Fibroblast of lung (primary cell): ENCODE results near the gene ANKRD40. TPM values are rescaled to one million over a fixed set of nuclear protein-coding genes. Genes with fewer than 3 reads are reported as not detected.

Experiments
- DNase-seq, 2 donors: peaks; one replicate each; pipeline versions ENCODE4 v3.0.0 to v3.0.0-alpha.2; 2010; ENCODE audit warnings: low read depth in 2 of 2
- H2AFZ ChIP-seq: 2 replicates; pipeline ENCODE4 v1.5.1; 2012; ENCODE audit warnings: low read length, control low read depth, inconsistent platforms
- H3K27ac ChIP-seq: 2 replicates; pipeline ENCODE4 v1.5.1; 2011; ENCODE audit warnings: low read length, control low read depth; ENCODE audit not compliant: insufficient read depth
- H3K27me3 ChIP-seq: 2 replicates; pipeline ENCODE4 v1.5.1; 2011; ENCODE audit warnings: mild to moderate bottlenecking, low read length; ENCODE audit not compliant: control insufficient read depth, insufficient read depth
- H3K36me3 ChIP-seq: 2 replicates; pipeline ENCODE4 v1.5.1; 2011; ENCODE audit warnings: low read length; ENCODE audit not compliant: control insufficient read depth, insufficient read depth
- H3K4me1 ChIP-seq: 2 replicates; pipeline ENCODE4 v1.5.1; 2011; ENCODE audit warnings: low read length; ENCODE audit not compliant: control insufficient read depth, insufficient read depth; ENCODE audit errors: extremely low read depth
- H3K4me2 ChIP-seq: 2 replicates; pipeline ENCODE4 v1.5.1; 2011; ENCODE audit warnings: low read length, control low read depth; ENCODE audit not compliant: insufficient read depth; ENCODE audit errors: extremely low read depth
- H3K4me3 ChIP-seq, 4 experiments: fragments of 200-600 bp in 1 of 4; sonication (generic) in 1 of 4; replicated peaks in 1 of 4; 2 replicates each; pipeline ENCODE4 v1.5.1; 2011 to 2016; ENCODE audit warnings: low read length in 4 of 4, low read depth in 3 of 4, mild to moderate bottlenecking in 3 of 4, control low read depth in 2 of 4, inconsistent platforms in 1 of 4, mixed read lengths in 1 of 4; ENCODE audit not compliant: insufficient read depth in 1 of 4; ENCODE audit errors: control extremely low read depth in 1 of 4
- H3K79me2 ChIP-seq: 2 replicates; pipeline ENCODE4 v1.5.1; 2012; ENCODE audit warnings: mild to moderate bottlenecking, low read length, inconsistent platforms; ENCODE audit not compliant: control insufficient read depth, insufficient read depth
- H3K9ac ChIP-seq: 2 replicates; pipeline ENCODE4 v1.5.1; 2011; ENCODE audit warnings: mild to moderate bottlenecking, low read length, control low read depth; ENCODE audit not compliant: insufficient read depth
- H3K9me3 ChIP-seq: 2 replicates; pipeline ENCODE4 v1.5.1; 2012; ENCODE audit warnings: low read depth, low read length; ENCODE audit not compliant: control insufficient read depth, insufficient read depth
- H4K20me1 ChIP-seq: 2 replicates; pipeline ENCODE4 v1.5.1; 2011; ENCODE audit warnings: low read length; ENCODE audit not compliant: control insufficient read depth, insufficient read depth; ENCODE audit errors: extremely low read depth
- EZH2 ChIP-seq: IDR thresholded peaks from 2 replicates; pipeline ENCODE4 v1.5.1; 2012; ENCODE audit warnings: low read length, control low read depth, mild to moderate bottlenecking; ENCODE audit errors: missing control alignments
- polyA plus RNA-seq, 2 donors: library from polyadenylated mRNA; depleted of rRNA in 1 of 2; stranded (reverse) in 1 of 2; unstranded in 1 of 2; fragments of >200 nt; gene quantifications; 2 replicates each; pipeline ENCODE4 v1.2.1, GENCODE V29; 2011 to 2012; ENCODE audit warnings: missing spikeins in 1 of 2
- total RNA-seq: library from RNA; depleted of rRNA; stranded (reverse); fragments of >200 nt; gene quantifications from 2 replicates; pipeline ENCODE4 v1.2.1, GENCODE V29; 2014
- TF ChIP-seq, protein P1 (sequence below), 2 donors: IDR thresholded peaks in 1 of 2; conservative IDR thresholded peaks in 1 of 2; 1 replicate in 1 of 2; 2 replicates in 1 of 2; pipeline ENCODE4 v1.5.1; 2011 to 2012; ENCODE audit warnings: low read length in 2 of 2, control low read depth in 1 of 2, inconsistent platforms in 1 of 2, low read depth in 1 of 2, mild to moderate bottlenecking in 1 of 2

The ANKRD40 gene
- total and polyA plus RNA-seq, 2 donors (not counting 1 experiment from before 2014, with no cell fraction given) = 34.5 to 59.9 TPM

DNA sequence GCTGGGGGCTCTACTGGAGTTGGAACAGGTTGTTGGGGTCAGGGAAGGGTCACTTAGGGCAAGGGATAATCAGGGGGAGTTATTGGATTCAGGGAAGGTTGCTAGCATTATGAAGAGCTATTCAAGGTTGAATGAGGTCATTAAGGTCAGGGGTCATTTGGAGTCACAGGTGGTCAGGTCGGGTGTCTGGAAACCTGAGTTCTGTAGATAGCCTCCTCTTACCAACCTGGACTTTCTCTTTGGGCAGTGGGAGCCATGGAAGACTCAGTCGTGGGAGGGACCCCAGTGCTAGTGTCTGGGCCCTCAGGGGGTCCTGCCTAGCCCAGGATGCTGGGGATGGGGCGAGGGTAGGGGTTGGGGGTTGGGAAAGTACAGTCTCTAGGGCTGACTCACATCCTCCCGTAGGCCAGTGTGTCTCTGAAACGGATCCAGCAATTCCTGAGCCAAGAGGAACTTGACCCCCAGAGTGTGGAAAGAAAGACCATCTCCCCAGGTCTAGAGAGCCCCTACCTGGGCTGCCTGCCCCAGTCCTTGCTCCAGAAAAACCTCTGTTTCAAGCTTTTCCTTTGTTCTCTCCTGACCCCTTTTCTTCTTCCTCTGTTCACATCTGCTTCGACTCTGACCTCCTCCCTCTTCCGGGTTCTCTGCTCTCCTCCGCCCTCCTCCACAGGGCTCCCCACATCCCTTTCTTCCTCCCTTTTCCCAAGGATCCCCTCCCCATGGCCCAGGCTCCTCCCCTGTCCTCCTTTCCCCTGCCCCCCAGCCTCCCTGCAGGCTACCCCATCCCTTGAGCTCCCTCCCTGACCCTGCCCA is 39.5 kb downstream of the ANKRD40 start:
- Histone ChIP-seq H3K4me2 (no peak overlapping the region), H3K36me3 (no peaks in the 10 kb centered on the region), H3K27me3 (no peaks in the 10 kb centered on the region), H3K79me2 (no peaks in the 10 kb centered on the region), H3K9ac (no peak overlapping the region), H3K9me3 (no peaks in the 10 kb centered on the region), H2AFZ (no peak overlapping the region), H3K27ac (no peak overlapping the region), H3K4me3 (no peak overlapping the region), H4K20me1 (no peaks in the 10 kb centered on the region), H3K4me1 (peaks cover 13% of the 10 kb centered on the region)
- TF ChIP-seq, protein P1, sequence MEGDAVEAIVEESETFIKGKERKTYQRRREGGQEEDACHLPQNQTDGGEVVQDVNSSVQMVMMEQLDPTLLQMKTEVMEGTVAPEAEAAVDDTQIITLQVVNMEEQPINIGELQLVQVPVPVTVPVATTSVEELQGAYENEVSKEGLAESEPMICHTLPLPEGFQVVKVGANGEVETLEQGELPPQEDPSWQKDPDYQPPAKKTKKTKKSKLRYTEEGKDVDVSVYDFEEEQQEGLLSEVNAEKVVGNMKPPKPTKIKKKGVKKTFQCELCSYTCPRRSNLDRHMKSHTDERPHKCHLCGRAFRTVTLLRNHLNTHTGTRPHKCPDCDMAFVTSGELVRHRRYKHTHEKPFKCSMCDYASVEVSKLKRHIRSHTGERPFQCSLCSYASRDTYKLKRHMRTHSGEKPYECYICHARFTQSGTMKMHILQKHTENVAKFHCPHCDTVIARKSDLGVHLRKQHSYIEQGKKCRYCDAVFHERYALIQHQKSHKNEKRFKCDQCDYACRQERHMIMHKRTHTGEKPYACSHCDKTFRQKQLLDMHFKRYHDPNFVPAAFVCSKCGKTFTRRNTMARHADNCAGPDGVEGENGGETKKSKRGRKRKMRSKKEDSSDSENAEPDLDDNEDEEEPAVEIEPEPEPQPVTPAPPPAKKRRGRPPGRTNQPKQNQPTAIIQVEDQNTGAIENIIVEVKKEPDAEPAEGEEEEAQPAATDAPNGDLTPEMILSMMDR (conservative IDR thresholded peaks at IDR 0.05 in 1 of 2, IDR thresholded peaks at IDR 0.05 in 1 of 2; ENCODE audit: low read depth in 1 of 2, low read length in 2 of 2) = no peak
- no peak for TF ChIP-seq EZH2
- peak; percentile 36 to 57 for DNase-seq

DNA sequence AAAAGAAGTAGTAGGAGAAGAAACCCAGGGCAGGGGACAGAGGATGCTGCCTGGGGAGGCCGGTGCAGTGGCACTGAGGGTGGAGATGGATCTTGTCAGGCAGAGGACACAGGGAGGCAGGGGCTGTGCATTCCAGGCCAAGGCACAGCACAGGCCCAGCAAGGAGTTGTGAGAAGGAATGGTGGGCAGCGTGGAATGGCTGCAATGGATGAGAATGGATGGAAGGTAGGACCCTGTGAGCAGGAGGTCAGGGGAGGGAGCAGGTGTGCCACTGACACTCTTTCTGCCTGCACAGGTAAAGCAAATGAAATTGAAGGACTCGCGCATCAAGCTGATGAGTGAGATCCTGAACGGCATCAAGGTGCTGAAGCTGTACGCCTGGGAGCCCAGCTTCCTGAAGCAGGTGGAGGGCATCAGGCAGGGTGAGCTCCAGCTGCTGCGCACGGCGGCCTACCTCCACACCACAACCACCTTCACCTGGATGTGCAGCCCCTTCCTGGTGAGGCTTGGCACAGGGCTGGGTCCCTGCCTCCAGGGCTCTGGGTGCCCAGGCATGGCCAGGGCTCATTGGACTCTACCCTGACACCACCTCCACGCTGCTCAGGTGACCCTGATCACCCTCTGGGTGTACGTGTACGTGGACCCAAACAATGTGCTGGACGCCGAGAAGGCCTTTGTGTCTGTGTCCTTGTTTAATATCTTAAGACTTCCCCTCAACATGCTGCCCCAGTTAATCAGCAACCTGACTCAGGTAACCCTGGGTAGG is 40.3 kb downstream of the ANKRD40 start:
- Histone ChIP-seq H2AFZ (no peak overlapping the region), H3K4me1 (peaks cover 15% of the 10 kb centered on the region), H3K27me3 (no peaks in the 10 kb centered on the region), H3K36me3 (no peaks in the 10 kb centered on the region), H3K27ac (no peak overlapping the region), H3K79me2 (no peaks in the 10 kb centered on the region), H3K4me2 (no peak overlapping the region), H3K9me3 (no peaks in the 10 kb centered on the region), H3K4me3 (no peak overlapping the region), H4K20me1 (no peaks in the 10 kb centered on the region), H3K9ac (no peak overlapping the region)
- TF ChIP-seq, protein P1 (conservative IDR thresholded peaks at IDR 0.05 in 1 of 2, IDR thresholded peaks at IDR 0.05 in 1 of 2; ENCODE audit: low read depth in 1 of 2, low read length in 2 of 2) = no peak
- TF ChIP-seq EZH2 = no peak
- no peak for DNase-seq

GRCh38 chr17:50666316-50666715 is 41.4 kb downstream of the ANKRD40 start:
- Histone ChIP-seq H3K27ac (no peak overlapping the region), H3K27me3 (no peaks in the 10 kb centered on the region), H3K79me2 (no peaks in the 10 kb centered on the region), H3K9ac (no peak overlapping the region), H2AFZ (no peak overlapping the region), H3K36me3 (no peaks in the 10 kb centered on the region), H3K4me2 (no peak overlapping the region), H3K4me1 (peaks cover 26% of the 10 kb centered on the region), H4K20me1 (no peaks in the 10 kb centered on the region), H3K4me3 (no peak overlapping the region), H3K9me3 (no peaks in the 10 kb centered on the region)
- TF ChIP-seq, protein P1 (conservative IDR thresholded peaks at IDR 0.05 in 1 of 2, IDR thresholded peaks at IDR 0.05 in 1 of 2; ENCODE audit: low read depth in 1 of 2, low read length in 2 of 2) = no peak
- no peak for TF ChIP-seq EZH2
- no peak for DNase-seq
